Peyer's patch (tissue), 4 donors: ENCODE measurements around the gene LUZP4.

ENCODE experiments used
- CTCF ChIP-seq, 6 experiments: fragments of 450-650 bp in 4 of 6; fragments of 200-600 bp in 2 of 6; sonication (generic) in 1 of 6; IDR thresholded peaks; one replicate each; pipeline ENCODE4 v1.5.1; 2017 to 2019; ENCODE audit warnings: antibody characterized with exemption in 6 of 6, mild to moderate bottlenecking in 3 of 6, moderate library complexity in 1 of 6
- POLR2A ChIP-seq, 2 donors: fragments of 450-650 bp; IDR thresholded peaks; one replicate each; pipeline ENCODE4 v1.5.1; 2017; ENCODE audit warnings: antibody characterized with exemption in 2 of 2, mild to moderate bottlenecking in 2 of 2, moderate library complexity in 2 of 2

GRCh38 chrX:115332832-115333231 lies 43.3 kb downstream of the LUZP4 start:
- no peak for TF ChIP-seq POLR2A (IDR thresholded peaks at IDR 0.05)
- TF ChIP-seq CTCF (IDR thresholded peaks at IDR 0.05), result no peak
